CD4-positive, CD25-positive, alpha-beta regulatory T cell (primary cell): ENCODE data around the gene ZACN. TPM values are rescaled to one million over a fixed set of nuclear protein-coding genes. Genes with fewer than 3 reads are reported as not detected.
A peak's percentile ranks its signal among the peaks of the same experiment; 100 is the strongest.

Experiments used
- ATAC-seq, 2 donors: fragments of 150-1000 bp; cut with Tn5 transposase; one replicate each; pipeline ENCODE4 v1.10.0; 2021; ENCODE audit warnings: low read depth in 2 of 2, moderate number of reproducible peaks in 2 of 2, moderate library complexity in 1 of 2
- DNase-seq, 3 donors: peaks; one replicate each; pipeline versions ENCODE4 v3.0.0 to v3.0.0-alpha.2; 2012 to 2022; ENCODE audit warnings: mixed read lengths in 1 of 3
- H3K27ac ChIP-seq: one replicate; pipeline ENCODE4 v1.7.0; 2013; ENCODE audit warnings: mild to moderate bottlenecking, low read length; ENCODE audit not compliant: insufficient read depth, poor library complexity, severe bottlenecking
- H3K27me3 ChIP-seq: one replicate; pipeline ENCODE4 v1.7.0; 2013; ENCODE audit warnings: low read length; ENCODE audit not compliant: control insufficient read depth, insufficient read depth
- H3K36me3 ChIP-seq: one replicate; pipeline ENCODE4 v1.7.0; 2013; ENCODE audit warnings: mild to moderate bottlenecking, low read length, moderate library complexity; ENCODE audit not compliant: control insufficient read depth, insufficient read depth
- H3K4me1 ChIP-seq: 2 replicates; pipeline ENCODE4 v1.7.0; 2013; ENCODE audit warnings: mild to moderate bottlenecking, low read length; ENCODE audit not compliant: insufficient read depth, control insufficient read depth, poor library complexity, severe bottlenecking
- H3K4me3 ChIP-seq: one replicate; pipeline ENCODE4 v1.7.0; 2013; ENCODE audit warnings: low read depth, mild to moderate bottlenecking, low read length, moderate library complexity
- H3K9me3 ChIP-seq, 2 experiments: 1 replicate in 1 of 2; 2 replicates in 1 of 2; pipeline ENCODE4 v1.7.0; 2013; ENCODE audit warnings: low read length in 2 of 2, mild to moderate bottlenecking in 1 of 2, moderate library complexity in 1 of 2; ENCODE audit not compliant: control insufficient read depth in 2 of 2
- H3K27ac Mint-ChIP-seq, 3 donors: one replicate each; pipeline ENCODE4 v1.8.0; 2020 to 2022; ENCODE audit warnings: mild to moderate bottlenecking in 3 of 3, mixed read lengths in 3 of 3, moderate library complexity in 2 of 3
- H3K27me3 Mint-ChIP-seq: one replicate; pipeline ENCODE4 v1.8.0; 2022; ENCODE audit warnings: mild to moderate bottlenecking, mixed read lengths
- H3K36me3 Mint-ChIP-seq: one replicate; pipeline ENCODE4 v1.8.0; 2020; ENCODE audit warnings: mixed read lengths
- H3K4me1 Mint-ChIP-seq, 4 donors: one replicate each; pipeline ENCODE4 v1.8.0; 2020 to 2022; ENCODE audit warnings: mixed read lengths in 4 of 4, mild to moderate bottlenecking in 1 of 4
- H3K4me3 Mint-ChIP-seq, 4 donors: one replicate each; pipeline ENCODE4 v1.8.0; 2020 to 2022; ENCODE audit warnings: mild to moderate bottlenecking in 4 of 4, mixed read lengths in 4 of 4, moderate library complexity in 3 of 4
- H3K9me3 Mint-ChIP-seq, 7 donors: one replicate each; pipeline ENCODE4 v1.8.0; 2020 to 2022; ENCODE audit warnings: mixed read lengths in 7 of 7, mild to moderate bottlenecking in 3 of 7, moderate library complexity in 2 of 7
- polyA plus RNA-seq, 4 donors: library from polyadenylated mRNA; unstranded; fragments of 300-500 nt; fragmentation: Illumina TruSeq; gene quantifications; one replicate each; pipeline ENCODE4 v1.2.3, GENCODE V29; 2021
- total RNA-seq: library from RNA; stranded (reverse); gene quantifications from one replicate; pipeline ENCODE4 v1.2.3, GENCODE V29; 2022

Gene ZACN
- total and polyA plus RNA-seq, 5 donors from 2014 or later: 0.24 to 2.0 (median 0.47) TPM

DNA sequence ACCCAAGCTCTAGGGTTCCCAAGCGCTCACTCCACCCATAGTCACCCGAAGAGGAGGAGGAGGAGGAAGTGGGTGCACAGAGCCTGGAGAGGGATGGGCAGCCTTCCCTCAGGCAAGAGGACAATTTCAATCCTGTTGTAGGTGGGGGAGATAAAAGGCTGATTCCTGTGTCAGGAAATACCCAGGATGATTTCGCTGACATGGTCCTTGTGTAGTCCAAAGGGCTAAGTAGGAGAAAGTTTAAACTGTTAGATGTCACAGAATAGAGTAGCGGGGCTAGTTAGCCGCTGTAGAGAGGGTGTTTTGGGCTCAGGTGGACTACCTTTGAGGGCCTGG, 25.9 kb downstream of the ZACN start:
- Histone ChIP-seq H3K36me3 (peaks cover 15% of the 10 kb centered on the region), H3K4me1 (peaks cover 24% of the 10 kb centered on the region), H3K27me3 (no peaks in the 10 kb centered on the region), H3K4me3 (no peak overlapping the region), H3K9me3 (no peaks in the 10 kb centered on the region), H3K27ac (no peak overlapping the region)
- Mint-ChIP-seq H3K27ac (peak overlapping the region; percentile 6 to 99 (median 86)), H3K9me3 (no peaks in the 10 kb centered on the region), H3K4me1 (peaks cover 8 to 33% (median 19%) of the 10 kb centered on the region in 4 donors), H3K36me3 (peaks cover 11% of the 10 kb centered on the region), H3K27me3 (no peaks in the 10 kb centered on the region), H3K4me3 (peak overlapping the region; percentile 73 to 96 (median 84))
- no peak for DNase-seq
- ATAC-seq: no peak

DNA sequence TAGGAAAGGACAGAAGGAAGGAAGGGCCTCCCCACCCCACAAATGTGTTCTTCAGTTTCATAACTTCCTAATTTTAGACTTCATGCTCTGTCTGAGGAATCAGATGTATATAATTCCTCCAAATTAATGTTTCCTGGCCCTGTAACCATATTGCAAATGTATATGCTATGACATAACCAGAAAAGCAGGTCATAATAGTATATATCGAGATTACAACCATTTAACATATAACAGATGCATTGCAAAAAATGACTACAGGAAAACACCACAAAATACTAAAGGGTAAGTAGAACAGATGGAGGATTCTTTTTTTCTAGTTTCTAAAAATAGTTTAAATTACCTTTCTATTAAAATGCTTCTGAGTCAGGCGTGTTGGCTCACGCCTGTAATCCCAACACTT, 27.7 kb downstream of the ZACN start:
- no peak for DNase-seq
- Mint-ChIP-seq H3K27ac (peak overlapping the region in 1 of 3 donors; percentile 81), H3K4me3 (no peak overlapping the region), H3K27me3 (no peaks in the 10 kb centered on the region), H3K4me1 (peaks cover 5 to 22% (median 11%) of the 10 kb centered on the region in 4 donors), H3K36me3 (peaks cover under 1% of the 10 kb centered on the region), H3K9me3 (no peaks in the 10 kb centered on the region)
- H3K36me3 ChIP-seq: peaks cover 4% of the 10 kb centered on the region
- H3K27ac ChIP-seq: no peak overlapping the region
- peaks cover 21% of the 10 kb centered on the region for H3K4me1 ChIP-seq
- ATAC-seq: no peak
- no peak overlapping the region for H3K4me3 ChIP-seq
- no peaks in the 10 kb centered on the region for H3K9me3 ChIP-seq
- no peaks in the 10 kb centered on the region for H3K27me3 ChIP-seq

DNA sequence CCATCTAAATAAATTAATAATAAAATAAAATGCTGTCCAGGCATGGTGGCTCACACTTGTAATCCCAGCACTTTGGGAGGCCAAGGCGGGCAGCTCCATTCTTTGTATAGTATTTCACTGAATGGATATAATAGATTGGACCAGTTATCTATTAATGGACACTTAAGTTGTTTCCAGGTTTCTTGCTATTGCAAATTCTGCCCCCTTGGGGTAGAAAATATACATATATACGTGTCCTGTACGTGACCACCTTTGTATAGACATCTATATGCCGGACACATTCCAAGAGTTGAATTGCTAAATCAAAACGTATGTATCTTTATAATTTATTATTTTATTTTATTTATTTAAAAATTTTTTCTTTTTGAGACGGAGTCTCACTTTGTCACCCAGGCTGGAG, 28.5 kb downstream of the ZACN start:
- no peaks in the 10 kb centered on the region for H3K27me3 Mint-ChIP-seq
- Histone ChIP-seq H3K36me3 (no peaks in the 10 kb centered on the region), H3K4me3 (no peak overlapping the region), H3K27me3 (no peaks in the 10 kb centered on the region), H3K9me3 (no peaks in the 10 kb centered on the region), H3K27ac (no peak overlapping the region), H3K4me1 (peaks cover 14% of the 10 kb centered on the region)
- H3K36me3 Mint-ChIP-seq: no peaks in the 10 kb centered on the region
- peaks cover 5 to 16% (median 9%) of the 10 kb centered on the region in 4 donors for H3K4me1 Mint-ChIP-seq
- H3K27ac Mint-ChIP-seq: no peak overlapping the region
- H3K4me3 Mint-ChIP-seq: peak overlapping the region in 1 of 4 donors; percentile 25
- H3K9me3 Mint-ChIP-seq: no peaks in the 10 kb centered on the region
- ATAC-seq (no peak), DNase-seq (peak in 1 of 3 donors; percentile 56)

DNA sequence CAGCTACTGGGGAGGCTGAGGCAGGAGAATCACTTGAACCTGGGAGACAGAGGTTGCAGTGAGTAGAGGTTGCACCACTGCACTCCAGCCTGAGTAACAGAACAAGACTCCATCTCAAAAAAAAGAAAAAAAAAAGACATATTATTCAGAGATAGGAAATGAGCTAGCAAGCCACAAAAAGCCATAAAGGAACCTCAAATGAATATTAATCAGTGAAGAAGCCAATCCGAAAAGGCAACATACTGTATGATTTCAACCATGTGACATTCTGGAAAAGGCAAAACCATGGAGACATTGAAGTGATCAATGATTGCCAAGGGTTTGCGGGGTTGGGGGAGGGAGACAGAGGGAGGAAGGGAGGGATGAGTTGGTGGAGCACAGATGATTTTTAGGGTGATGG, 33.0 kb downstream of the ZACN start:
- ATAC-seq (no peak), DNase-seq (no peak)
- peaks cover 5% of the 10 kb centered on the region for H3K27me3 Mint-ChIP-seq

DNA sequence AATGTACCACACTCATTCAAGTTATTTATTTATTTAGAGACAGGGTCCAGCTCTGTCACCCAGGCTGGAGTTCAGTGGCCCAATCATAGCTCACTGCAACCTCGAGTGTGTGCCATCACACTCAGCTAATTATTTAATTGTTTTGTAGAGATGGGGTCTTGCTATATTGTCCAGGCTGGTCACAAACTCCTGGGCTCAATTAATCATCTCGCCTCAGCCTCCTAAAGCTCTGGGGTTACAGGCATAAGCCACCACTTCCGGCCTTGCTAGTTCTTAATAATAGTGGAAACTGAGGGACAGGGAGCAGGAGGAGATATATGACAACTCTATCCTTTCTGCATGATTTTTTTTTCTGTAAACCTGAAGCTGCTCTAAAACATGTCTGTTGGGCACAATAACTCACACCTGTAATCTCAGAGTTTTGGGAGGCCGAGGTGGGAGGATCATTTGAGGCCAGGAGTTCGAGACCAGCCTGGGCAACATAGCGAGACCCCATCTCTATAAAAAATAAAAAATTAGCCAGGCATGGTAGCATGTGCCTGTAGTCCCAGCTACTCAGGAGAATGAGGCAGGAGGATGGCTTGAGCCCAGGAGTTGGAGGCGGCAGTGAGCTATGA, 36.3 kb downstream of the ZACN start:
- peaks cover 4% of the 10 kb centered on the region for H3K36me3 Mint-ChIP-seq
- Histone ChIP-seq H3K36me3 (no peaks in the 10 kb centered on the region), H3K27me3 (no peaks in the 10 kb centered on the region), H3K4me1 (no peaks in the 10 kb centered on the region), H3K27ac (no peak overlapping the region), H3K9me3 (no peaks in the 10 kb centered on the region), H3K4me3 (no peak overlapping the region)
- DNase-seq (no peak), ATAC-seq (no peak)
- H3K9me3 Mint-ChIP-seq: peaks cover 0 to 1% (median 0%) of the 10 kb centered on the region in 7 donors
- no peaks in the 10 kb centered on the region for H3K4me1 Mint-ChIP-seq
- no peak overlapping the region for H3K27ac Mint-ChIP-seq
- H3K4me3 Mint-ChIP-seq: no peak overlapping the region
- H3K27me3 Mint-ChIP-seq: peaks cover 5% of the 10 kb centered on the region

More for the DNA sequence above, 33.0 kb downstream of the ZACN start:
- Histone ChIP-seq H3K27ac (no peak overlapping the region), H3K4me3 (no peak overlapping the region), H3K4me1 (no peaks in the 10 kb centered on the region), H3K27me3 (no peaks in the 10 kb centered on the region), H3K36me3 (no peaks in the 10 kb centered on the region), H3K9me3 (no peaks in the 10 kb centered on the region)
- Mint-ChIP-seq H3K9me3 (peaks cover 0 to 1% (median 0%) of the 10 kb centered on the region in 7 donors), H3K27ac (no peak overlapping the region), H3K4me1 (no peaks in the 10 kb centered on the region), H3K4me3 (no peak overlapping the region), H3K36me3 (peaks cover 4% of the 10 kb centered on the region)

DNA sequence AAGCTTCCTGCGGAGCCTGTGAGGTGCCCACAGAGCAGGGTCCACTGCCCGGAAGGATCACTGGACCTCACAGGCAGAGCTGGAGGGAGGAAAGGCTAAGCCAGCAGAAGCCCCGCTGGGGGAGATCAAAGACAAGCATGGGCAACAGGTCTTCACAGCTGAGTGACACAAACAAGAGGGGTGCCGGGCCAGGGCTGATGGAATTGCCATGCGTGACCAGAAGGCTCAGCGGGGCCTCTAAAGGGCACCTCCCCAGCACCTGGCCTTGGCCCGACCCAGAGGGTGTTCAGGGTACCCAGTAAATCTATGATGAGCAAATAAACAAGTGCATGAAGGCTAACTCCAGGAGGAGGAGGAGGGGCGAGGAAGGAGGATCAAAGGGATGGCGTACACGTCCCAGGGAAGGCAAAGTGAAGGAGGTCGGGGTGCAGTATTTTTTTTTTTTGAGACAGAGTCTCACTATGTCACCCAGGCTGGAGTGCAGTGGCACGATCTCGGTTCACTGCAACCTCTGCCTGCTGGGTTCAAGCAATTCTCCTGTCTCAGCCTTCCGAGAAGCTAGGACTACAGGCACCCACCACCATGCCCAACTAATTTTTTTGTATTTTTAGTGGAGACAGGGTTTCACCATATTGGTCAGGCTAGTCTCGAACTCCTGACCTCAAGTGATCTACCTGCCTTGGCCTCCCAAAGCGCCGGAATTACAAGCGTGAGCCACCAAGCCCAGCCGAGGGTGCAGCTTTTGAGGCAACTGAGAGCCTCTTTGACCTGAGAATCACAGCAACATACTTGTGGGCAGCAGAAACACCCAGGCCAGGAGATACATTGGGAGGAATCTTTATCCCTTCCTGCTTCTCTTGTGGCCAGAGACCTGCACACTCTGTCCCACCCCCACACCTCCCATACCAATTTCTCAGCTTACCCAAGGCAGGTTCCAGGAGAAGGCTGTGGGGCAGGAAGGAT, 40.7 kb downstream of the ZACN start:
- no peaks in the 10 kb centered on the region for H3K9me3 Mint-ChIP-seq
- H3K4me3 Mint-ChIP-seq: no peak overlapping the region
- Histone ChIP-seq H3K4me1 (peaks cover 9% of the 10 kb centered on the region), H3K4me3 (no peak overlapping the region), H3K27ac (no peak overlapping the region), H3K9me3 (no peaks in the 10 kb centered on the region), H3K36me3 (no peaks in the 10 kb centered on the region), H3K27me3 (no peaks in the 10 kb centered on the region)
- H3K27me3 Mint-ChIP-seq: no peaks in the 10 kb centered on the region
- no peaks in the 10 kb centered on the region for H3K36me3 Mint-ChIP-seq
- peaks cover 0 to 15% (median 2%) of the 10 kb centered on the region in 4 donors for H3K4me1 Mint-ChIP-seq
- H3K27ac Mint-ChIP-seq: no peak overlapping the region
- no peak for DNase-seq
- ATAC-seq: no peak

DNA sequence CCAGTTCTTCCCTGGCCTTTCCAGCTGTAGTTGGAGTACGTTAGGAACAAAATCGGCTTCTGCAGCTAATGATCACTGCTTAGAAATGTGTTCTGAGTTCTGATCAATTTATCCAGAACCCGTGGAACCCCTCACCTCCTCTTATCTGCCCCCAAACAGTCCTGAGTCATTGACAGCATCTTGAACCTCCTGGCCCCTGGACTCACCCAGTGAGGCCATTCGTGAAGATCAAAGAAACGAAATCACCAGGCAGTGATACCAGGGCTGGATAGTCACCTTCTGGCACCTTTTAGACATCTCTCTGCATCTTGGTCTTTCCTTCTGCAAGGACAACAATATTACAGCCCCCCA, 41.7 kb downstream of the ZACN start:
- H3K27me3 ChIP-seq: no peaks in the 10 kb centered on the region
- Mint-ChIP-seq H3K27ac (no peak overlapping the region), H3K36me3 (no peaks in the 10 kb centered on the region), H3K27me3 (no peaks in the 10 kb centered on the region), H3K4me3 (no peak overlapping the region), H3K4me1 (peaks cover 0 to 15% (median 2%) of the 10 kb centered on the region in 4 donors), H3K9me3 (no peaks in the 10 kb centered on the region)
- DNase-seq: no peak
- no peak overlapping the region for H3K4me3 ChIP-seq
- H3K4me1 ChIP-seq: peaks cover 9% of the 10 kb centered on the region
- no peaks in the 10 kb centered on the region for H3K9me3 ChIP-seq
- no peak overlapping the region for H3K27ac ChIP-seq
- no peaks in the 10 kb centered on the region for H3K36me3 ChIP-seq
- ATAC-seq: no peak
